ENCODE results near the gene DNAJC18.

DNA sequence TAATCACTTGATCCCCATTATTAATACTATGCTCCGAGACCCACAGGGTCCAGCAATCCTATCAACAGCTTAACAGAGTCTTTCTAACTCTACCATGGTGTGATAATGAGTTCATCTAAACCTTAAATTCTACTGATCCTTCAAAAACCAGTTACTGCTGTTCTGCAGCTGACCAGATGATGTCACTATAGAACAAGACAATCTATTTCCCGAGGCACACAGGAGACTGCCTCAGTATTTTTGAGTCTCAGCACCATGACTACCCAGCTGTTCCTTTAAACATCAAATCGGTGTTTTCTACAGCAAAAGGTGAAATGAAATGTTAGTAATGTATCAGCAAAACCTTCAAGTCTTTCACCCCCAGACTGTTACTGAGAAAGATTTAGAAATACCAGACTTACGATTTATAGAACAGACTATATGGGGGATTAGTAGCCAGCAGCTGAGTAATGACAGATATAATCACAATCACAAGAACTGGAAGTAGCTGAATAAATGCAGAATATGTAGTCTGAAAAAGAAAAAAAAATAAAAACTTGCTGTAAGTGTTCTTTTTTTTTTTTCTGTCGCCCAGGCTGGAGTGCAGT lies 16.9 kb downstream of the DNAJC18 start:
- TF ChIP-seq, protein P1, sequence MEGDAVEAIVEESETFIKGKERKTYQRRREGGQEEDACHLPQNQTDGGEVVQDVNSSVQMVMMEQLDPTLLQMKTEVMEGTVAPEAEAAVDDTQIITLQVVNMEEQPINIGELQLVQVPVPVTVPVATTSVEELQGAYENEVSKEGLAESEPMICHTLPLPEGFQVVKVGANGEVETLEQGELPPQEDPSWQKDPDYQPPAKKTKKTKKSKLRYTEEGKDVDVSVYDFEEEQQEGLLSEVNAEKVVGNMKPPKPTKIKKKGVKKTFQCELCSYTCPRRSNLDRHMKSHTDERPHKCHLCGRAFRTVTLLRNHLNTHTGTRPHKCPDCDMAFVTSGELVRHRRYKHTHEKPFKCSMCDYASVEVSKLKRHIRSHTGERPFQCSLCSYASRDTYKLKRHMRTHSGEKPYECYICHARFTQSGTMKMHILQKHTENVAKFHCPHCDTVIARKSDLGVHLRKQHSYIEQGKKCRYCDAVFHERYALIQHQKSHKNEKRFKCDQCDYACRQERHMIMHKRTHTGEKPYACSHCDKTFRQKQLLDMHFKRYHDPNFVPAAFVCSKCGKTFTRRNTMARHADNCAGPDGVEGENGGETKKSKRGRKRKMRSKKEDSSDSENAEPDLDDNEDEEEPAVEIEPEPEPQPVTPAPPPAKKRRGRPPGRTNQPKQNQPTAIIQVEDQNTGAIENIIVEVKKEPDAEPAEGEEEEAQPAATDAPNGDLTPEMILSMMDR (IDR thresholded peaks at IDR 0.05; ENCODE audit: borderline replicate concordance, extremely low read depth, low read length, poor library complexity, severe bottlenecking): peak; percentile 99
- TF ChIP-seq EZH2 (IDR thresholded peaks at IDR 0.05; ENCODE audit: borderline replicate concordance, low read depth, low read length, severe bottlenecking): no peak
